CMK (cell line): Measurements from ENCODE around the gene OR51I1.
A peak's percentile ranks its signal among the peaks of the same experiment; 100 is the strongest.

Experiments
- DNase-seq: peaks from one replicate; pipeline ENCODE4 v3.0.0-alpha.2; 2010; ENCODE audit warnings: low read depth

OR51I1 gene

DNA sequence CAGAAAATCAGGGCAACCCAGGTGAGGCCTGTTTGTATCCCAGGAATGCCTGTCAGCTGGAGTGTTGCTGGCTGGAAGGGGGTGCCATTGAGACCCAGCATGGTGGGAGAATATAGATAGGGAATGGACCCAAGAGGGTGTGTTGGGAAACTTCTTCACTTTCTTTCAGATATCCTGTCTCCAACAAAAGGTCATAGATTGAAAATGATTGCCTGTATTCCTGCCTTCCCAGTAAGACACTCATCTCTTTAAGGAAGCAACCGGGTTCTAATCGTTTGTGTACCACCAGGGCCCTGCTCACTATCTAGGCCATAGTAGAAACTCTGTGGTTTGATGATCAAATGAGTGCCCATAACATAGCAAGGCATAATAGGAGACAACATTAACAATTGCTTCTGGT, at the start of gene OR51I1:
Gene OR51I1, minus strand, starts transcription at position 101 of the 400 bp plus-strand sequence. Its CDS starts 0 bp downstream, at position 101.
- no peak for DNase-seq

DNA sequence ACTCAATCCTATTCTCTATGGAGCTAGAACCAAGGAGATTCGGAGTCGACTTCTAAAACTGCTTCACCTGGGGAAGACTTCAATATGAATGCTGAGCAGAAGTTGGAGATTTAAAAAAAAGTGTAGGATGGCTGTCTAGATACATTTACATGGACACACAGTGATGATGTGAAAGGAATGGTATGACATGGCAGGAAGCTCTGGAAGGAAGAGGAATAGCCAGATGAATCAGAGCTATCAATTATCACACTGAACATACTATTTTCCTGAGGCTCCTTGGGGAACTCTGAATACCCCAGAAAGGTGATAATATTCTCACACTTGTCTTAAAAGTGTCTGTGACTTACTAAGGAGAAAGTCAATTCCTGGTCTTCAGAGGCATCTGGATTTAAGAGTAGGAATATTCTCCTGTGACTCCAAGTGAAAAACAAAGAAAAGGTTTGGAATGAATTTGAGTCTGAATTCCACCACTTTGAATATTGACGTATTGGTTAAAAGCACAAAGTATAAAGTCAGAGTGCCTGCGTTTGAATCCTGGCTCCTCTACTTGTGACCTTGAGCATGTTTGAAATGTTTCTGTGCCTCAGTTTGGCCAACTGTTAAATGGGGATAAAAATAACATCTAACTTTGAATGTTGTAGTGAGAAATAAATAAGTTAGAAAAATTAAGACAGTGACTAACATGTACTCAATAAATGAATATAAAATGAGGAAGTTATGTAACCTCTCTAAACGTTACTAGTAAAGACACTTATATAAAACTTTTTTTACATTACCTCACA, 48.5 kb upstream of the OR51I1 start:
- no peak for DNase-seq

DNA sequence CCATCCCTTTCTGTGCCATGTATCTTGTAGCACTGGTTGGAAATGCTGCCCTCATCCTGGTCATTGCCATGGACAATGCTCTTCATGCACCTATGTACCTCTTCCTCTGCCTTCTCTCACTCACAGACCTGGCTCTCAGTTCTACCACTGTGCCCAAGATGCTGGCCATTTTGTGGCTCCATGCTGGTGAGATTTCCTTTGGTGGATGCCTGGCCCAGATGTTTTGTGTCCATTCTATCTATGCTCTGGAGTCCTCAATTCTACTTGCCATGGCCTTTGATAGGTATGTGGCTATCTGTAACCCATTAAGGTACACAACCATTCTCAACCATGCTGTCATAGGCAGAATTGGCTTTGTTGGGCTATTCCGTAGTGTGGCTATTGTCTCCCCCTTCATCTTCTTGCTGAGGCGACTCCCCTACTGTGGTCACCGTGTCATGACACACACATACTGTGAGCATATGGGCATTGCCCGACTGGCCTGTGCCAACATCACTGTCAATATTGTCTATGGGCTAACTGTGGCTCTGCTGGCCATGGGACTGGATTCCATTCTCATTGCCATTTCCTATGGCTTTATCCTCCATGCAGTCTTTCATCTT, 47.6 kb upstream of the OR51I1 start:
- no peak for DNase-seq

DNA sequence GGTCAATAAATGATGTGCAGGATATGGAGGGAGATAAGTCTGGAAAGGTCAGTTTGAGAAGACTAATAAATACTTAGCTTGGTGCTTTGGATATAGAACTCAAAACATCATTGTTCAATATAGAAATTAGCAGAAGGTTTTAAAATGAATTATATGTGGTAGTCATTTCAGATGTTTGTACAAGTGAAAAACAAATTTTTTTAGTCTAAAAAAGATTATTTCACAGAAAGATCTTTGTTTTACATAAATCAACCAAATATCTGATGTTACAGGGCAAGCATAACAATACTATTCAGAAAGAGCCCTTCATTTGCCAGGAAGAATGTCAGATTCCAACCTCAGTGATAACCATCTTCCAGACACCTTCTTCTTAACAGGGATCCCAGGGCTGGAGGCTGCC, 47.1 kb upstream of the OR51I1 start, which contains the start of gene OR52D1:
Gene OR52D1, plus strand, starts transcription at position 301 of the 400 bp plus-strand sequence. Its CDS starts 22 bp downstream, at position 323.
- no peak for DNase-seq

DNA sequence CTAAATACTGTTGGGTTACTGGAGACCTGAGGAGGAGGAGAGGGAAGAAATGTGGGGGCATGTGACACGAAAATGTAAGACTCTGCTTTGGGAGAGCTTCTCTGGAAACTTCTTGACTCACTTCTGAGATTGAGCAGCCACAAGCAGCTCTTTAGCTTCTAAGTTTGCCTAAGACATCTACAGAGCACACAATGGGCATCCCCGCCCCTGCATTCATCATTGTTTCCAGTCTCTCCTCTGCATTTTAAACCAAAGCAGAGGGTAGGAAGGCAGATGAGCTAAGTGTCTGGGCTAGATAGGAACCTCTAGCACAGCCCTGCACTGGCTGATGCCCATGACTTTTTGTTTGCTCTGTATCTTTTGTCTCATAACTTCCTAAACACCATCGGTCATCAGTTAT, 45.1 kb upstream of the OR51I1 start:
- DNase-seq, result no peak

GRCh38 chr11:5486003-5486402, 44.7 kb upstream of the OR51I1 start:
- no peak for DNase-seq

GRCh38 chr11:5476186-5476819, 35.0 kb upstream of the OR51I1 start:
- peak; percentile 34 for DNase-seq

- DNase-seq, result no peak
These were observed 32.6 kb upstream of the OR51I1 start for GRCh38 chr11:5473921-5474320.

DNA sequence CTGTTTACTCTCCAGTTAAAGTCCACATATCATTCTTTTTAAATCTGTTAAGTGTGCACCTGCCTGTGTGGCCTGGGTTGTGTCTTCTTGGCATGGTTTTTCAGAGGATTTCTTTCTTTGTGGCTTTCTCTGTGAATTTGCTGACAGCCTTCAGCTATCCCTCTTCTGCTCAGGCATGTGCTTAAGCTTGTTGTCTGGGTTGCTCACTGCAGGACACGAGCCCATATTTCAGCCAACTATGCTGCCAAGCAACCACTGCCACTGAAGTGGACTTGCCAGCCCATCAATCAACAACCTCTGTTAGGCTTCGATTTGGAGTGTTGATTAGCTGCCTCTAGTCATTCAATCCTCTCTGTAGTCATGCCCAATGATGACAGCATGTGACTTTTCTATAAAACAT, 26.2 kb upstream of the OR51I1 start:
- DNase-seq, result no peak

DNA sequence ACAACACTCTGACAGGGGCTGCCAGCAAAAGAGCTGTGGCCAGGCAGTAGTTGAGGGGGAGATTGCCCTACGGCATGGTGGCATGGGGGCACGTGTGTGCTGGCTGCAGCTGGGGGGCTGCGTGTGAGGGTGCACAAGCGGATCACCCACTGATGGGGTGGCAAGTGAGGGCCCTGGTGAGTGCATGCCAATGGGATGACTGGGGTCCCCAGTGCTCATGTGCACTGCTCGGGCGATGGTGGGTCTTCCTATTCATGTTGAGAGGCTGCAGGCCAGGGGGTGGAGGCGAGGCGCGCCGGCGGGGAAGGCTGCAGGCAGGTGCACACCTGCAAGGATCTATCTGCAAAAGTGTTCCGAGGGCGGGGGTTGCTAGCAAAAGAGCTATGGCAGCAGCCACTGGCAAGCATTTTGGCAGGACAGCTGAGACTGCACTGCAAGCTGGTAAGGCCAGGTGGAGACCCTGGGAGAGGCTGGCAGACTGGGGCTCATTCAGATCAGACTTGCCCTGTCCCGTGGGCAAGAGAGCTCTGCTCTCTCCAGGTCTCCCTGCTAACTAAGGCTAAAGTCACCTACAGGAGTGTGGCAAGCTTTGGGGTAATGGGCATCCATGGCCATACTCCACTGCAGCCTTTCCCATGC, 19.8 kb upstream of the OR51I1 start:
- DNase-seq, result no peak

DNA sequence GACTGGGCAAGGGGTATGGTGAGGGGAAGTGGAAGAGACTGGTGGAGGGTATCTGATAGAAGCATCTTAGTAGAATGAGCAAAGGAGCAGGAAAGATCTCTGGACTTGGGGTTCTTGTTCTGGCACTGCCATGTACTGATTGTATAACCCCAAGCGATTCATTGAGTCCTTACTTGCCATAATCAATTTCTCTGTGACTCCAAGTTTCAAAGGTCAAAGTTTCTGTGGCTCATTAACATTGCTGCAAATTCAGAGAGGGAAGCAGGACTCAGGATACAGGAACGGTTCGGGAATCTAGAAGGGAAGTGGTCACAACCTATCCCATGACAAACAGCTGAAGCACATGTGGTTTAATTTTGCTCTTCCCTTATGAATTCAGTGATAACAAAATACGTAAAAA, 8.1 kb upstream of the OR51I1 start:
- DNase-seq, result no peak

GRCh38 chr11:5449023-5449422, 7.7 kb upstream of the OR51I1 start, which contains the start of gene OR51I2:
Gene OR51I2 (plus strand): TSS chr11:5449323. CDS start chr11:5453489, 4,166 bp downstream.
- no peak for DNase-seq

DNA sequence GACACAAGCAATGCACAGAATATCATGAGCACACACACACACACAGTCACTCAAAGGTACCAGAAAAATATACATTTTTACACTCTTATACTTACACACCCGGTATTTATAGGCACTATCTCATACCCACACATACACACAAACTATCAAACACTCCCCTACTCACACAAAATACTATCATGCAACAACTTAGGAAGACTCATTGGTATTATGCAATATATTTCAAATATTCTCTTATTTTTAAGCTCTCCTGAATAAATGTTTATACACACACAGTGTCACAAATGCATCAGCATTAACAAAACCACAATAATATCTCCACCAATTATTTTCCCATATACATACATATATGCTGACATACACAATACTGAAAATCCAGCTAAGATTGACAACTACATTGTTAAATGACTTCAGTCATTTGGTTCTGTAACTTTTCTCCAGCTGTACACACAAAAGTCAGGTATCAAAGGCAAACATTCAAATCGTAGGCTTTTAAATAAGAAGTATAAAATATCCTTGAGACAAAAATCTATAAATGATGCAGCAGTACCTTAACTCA, 2.6 kb upstream of the OR51I1 start:
- no peak for DNase-seq

GRCh38 chr11:5423131-5423530, 18.2 kb downstream of the OR51I1 start:
- DNase-seq, result no peak

DNA sequence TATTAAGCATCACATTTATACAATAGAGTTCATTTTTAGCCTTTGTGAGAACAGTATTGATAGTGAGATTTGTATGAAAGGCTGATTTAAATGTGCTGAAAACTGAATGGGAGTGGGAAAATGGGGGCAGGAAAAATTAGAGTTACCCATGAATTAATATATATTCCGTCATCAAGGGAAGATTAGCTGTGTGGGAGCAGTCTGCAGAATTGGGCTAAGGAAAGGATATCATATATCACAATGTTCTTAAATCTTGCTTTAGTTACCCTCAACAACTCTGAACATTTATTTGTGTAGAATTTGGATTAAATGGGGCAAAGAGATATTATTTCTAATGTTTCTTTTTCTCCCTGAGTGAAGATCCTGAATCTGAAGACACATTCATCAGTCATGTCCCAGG, 19.5 kb downstream of the OR51I1 start, which contains the start of gene OR51Q1:
Gene OR51Q1, plus strand, starts transcription at position 301 of the 400 bp plus-strand sequence. Its CDS starts 90 bp downstream, at position 391.
- DNase-seq, result no peak

DNA sequence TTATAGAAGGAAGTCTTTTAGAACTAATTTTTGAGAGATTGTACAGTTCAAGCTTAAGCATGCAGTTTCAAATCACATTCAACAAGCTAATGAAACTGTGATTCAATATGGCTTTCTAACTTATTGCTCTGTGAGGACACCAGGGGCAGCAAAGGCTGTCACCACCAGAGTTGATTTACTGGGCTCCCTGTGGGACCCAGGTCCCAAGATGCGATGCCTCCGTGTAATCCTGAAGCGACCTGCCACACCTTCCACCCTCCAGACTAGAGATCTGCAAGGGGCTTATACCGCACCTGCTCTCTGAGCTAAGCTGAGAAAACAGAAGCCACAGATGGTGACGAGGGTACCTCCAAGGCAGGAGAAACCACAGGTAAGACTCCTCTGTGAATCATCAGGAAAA, 20.3 kb downstream of the OR51I1 start:
- no peak for DNase-seq

- no peak for DNase-seq
These were observed 36.1 kb downstream of the OR51I1 start for GRCh38 chr11:5405173-5405572.

DNA sequence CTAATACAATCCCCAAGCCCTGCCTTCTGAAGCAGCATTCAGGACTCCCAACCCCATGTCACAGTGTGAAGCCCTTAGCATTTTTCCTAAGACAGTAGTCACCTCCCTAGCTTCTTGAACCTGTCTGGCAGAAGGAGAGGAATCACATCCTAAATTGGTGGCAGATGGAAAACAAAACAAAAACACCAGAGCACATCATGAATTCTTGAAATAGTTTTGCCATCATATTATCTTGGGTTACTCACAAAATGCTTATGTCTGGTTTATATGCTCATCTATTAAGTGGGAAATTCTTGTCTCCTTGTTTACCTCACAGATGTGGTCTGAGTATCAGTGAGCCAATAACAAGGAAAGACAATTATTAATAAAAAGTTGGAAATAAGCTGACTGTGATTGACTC, 42.4 kb downstream of the OR51I1 start:
- DNase-seq, result no peak

DNA sequence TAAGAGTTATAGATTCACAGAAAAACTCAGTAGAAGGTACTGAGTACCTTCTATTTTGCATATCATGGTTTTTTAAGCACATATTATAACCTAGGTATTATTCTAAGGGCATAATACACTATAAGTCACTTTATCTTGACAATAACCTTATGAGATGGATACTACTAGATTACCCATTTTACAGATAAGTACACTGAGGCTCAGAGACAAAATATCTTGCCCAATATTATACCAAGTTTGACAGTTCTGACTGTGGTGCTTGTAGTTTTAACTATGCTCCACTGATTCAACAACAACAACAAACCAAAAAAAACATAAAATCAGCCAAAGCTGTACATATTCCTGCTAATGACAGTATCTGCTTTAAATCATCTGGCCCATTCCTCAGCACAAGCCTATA, 47.2 kb downstream of the OR51I1 start:
- no peak for DNase-seq
